Stimulated activated CD4-positive, alpha-beta T cell treated with anti-CD3 and anti-CD28 coated beads, Interleukin-1b, Interleukin-23, amount 100 ng/mL, for 4 hours (primary cell): ENCODE results near the gene TMTC3.
"Not testable (repeated sequence)": the region's sequence is repeated elsewhere in the genome, so short reads cannot be mapped to it uniquely, and the experiment has no call there.

Experiments
- DNase-seq, 2 donors: peaks; one replicate each; pipeline ENCODE4 v3.0.0-alpha.2; 2020; ENCODE audit warnings: low read depth in 2 of 2

Gene TMTC3

DNA sequence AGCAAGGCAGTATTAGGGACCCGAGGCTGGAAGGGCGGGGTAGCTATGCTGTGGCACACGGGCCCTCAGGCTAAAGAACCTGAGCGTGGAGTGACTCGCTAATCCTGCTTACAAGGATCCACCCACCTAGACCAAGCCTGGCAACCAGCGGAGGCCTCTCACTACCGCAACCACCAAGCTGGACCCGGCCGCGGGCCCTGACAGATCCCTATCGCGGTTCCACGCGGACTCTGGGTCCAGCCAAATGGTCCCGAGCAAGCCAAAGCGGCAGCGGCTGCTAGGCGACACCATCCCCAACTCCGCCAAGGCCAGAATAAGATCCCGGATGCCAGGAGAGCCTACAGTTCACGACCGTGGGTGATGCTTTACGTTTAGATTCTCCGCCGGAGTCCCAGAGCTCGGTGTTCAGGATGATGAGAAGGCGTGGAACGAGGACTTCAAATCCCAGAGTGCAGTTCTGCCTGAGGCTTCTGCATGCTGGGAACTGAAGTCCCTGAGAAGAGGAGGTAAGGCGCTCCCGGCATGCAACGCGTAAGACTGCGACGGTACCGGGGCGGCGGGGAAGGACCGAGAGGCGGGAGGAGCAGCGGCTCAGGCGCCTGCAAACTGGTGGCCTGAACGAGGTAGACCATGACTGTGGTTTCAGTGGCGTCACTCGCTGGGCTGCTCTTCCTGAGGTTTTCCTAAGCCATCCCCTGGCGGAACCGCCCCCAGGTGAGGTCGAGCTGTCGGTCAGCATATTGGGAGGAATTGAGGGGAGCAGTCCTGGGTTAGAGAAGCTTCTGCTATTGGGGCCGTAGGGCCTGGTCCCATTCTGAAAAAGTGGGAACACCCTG, at the start of gene TMTC3, which contains the start of gene CEP290:
Gene TMTC3 (plus strand): TSS at position 534 of the 836 bp plus-strand sequence. CDS start 6,009 bp downstream, outside the sequence.
Gene CEP290 (minus strand): TSS at position 315 of the 836 bp plus-strand sequence. CDS start 781 bp downstream, outside the sequence.
- DNase-seq, result peak; percentile 78 to 82

DNA sequence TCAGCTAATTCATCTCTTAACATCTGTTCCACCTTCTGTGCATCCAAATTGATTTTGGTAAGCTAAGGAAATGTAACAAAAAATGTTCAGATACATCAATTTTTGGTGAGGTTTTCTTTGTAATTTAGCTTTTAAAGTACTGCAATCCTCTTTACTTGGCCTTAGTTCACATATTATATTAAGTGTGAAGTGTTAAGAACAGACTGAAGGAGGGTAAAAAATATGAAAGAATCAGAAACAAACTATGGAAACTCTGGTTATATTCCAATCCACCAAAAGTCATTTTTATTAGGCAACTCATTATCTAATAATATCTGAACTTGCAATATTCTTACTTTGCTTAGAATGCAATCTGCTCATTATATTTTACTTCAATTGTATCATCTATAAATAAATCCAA, 49.3 kb upstream of the TMTC3 start:
- DNase-seq, result no peak

DNA sequence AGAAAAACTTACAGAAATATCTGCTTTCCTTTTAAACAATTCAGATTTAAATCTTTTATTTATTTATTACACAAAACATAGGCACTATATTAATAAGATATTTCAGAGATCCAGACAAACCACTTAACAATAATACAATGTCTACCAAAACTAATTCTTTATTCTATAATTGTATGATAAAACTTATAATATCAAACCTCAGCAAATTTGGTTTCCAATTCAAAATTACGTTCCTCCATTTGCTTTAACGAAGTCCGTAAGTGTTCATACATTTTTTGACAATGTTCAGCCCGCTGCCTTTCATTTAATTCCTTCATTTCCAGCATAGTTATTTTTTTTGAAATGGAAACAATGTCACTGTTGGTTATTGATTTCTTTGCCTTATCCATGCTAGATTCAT, 48.5 kb upstream of the TMTC3 start:
- no peak for DNase-seq

DNA sequence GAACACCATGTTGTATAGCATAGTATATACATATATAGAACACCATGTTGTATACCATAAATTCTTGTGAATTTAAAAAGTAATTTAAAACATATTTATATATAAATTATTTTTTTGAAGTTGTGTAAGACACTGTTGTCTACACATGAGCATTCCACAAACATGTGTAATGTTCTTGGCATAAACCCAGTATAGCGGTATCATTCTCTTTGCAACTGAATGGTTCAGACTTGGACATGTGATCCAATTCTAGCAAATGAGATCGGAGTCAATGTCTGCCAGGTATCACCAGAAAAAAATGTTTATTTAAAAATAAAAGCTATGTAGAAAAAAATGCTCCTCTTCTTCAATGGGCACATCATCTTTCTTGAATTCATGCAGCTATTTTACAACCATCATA, 34.1 kb upstream of the TMTC3 start:
- DNase-seq, result no peak

DNA sequence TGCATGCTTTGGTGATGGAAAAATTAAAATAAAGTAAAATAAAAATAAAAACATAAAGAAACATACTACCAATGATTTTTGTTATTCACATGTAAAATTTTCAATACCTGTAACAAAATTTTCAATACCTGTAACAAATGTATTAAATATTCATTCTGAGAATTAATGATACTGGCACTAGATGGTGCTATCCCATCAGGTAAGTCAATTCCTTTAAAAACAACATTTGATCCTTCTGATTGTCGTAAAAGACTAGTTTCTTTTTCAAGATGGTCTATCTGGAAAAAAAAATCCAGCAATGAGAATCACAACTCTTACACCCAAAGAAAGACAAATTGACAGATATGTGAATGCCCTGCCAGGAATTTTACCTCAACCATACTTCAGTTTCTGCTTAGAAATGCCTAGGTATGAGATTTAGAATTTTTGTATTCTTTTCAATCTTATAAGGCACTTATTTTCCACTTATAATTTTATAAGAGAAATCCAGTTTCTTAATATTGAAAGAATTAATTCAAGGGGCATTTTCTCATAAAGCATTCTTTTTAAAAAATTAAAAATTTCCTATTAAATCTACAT, 30.9 kb upstream of the TMTC3 start:
- no peak for DNase-seq

DNA sequence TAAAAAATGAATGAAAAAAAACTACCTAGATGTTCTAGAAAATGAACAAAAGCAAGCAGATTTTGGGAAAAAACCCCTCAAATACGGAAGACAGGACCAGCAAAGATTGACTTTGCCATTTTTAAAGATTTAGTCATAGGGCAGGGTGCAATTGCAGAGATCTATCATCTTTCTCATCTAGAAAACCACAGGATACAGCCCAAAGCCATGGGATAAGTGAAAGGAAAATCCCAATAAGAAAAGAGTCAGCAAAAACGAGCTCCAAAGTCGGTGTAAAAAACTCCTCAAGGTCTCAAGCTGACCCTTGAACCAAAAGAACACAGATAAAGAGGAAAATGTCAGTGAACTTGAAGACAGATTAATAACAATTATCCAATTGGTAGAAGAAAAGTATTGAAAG, 28.2 kb upstream of the TMTC3 start:
- no peak for DNase-seq

DNA sequence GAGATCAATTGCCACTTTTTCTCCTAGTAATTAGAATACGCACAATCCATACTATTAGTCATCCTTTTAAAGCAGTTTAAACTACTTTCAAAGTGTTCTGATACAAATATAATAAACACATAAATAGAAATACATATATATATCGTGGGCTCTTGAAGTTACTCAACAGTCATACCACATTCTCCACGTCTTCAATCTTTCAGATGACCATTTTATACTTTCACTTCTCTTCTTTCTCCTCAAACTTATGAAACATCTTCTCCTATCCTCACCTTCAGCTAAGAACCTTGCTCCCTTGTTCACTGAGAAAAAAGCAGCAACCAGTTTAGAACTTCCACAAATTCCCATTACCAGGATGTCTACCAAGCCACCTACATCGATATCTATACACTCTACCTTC, 19.4 kb upstream of the TMTC3 start:
- no peak for DNase-seq

GRCh38 chr12:88127099-88127498, 15.0 kb upstream of the TMTC3 start:
- DNase-seq, result no peak

GRCh38 chr12:88127855-88128254, 14.3 kb upstream of the TMTC3 start:
- DNase-seq, result no peak

GRCh38 chr12:88132392-88132791, 9.7 kb upstream of the TMTC3 start:
- no peak for DNase-seq

- not testable (repeated sequence) for DNase-seq
Observed at GRCh38 chr12:88133181-88133580, 8.9 kb upstream of the TMTC3 start.

GRCh38 chr12:88139711-88140110, 2.4 kb upstream of the TMTC3 start:
- DNase-seq, result not testable (repeated sequence)

DNA sequence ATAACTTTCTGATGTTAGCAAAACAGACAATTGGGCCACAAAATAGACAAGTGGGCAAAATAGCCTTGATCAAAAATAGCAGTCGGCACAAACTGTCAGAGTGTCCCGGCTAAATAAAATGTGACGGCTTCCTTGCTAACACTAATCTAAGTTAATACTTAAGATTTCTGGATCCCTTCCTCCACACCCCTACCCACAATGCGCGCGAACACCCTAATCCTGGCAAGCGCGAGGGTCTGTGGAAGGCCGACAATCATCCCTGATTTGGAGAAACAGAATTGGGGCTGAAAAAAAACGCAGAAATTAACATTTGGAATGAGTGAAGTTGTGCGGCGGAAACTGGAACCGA, 708 bp upstream of the TMTC3 start:
- no peak for DNase-seq

DNA sequence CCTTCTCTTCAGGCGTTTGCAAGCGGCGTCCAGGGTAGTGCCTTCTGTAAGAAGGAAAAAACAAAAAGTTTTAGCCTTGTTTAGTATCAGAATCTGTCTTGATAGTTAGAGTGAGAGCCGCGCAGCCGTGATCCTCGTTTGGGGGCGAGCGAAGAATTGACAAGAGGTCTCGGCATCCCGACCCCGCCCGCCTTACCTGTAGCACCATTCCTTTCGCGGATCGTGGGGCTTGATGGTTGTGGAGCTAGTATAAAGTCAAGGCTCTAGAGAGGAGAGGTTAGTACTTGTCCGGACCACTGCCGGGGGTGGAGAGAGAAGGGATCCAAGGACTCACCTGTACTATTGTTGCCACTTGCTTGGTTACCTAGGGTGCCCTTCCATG, 494 bp downstream of the TMTC3 start:
- peak in 1 of 2 donors; percentile 15 for DNase-seq

DNA sequence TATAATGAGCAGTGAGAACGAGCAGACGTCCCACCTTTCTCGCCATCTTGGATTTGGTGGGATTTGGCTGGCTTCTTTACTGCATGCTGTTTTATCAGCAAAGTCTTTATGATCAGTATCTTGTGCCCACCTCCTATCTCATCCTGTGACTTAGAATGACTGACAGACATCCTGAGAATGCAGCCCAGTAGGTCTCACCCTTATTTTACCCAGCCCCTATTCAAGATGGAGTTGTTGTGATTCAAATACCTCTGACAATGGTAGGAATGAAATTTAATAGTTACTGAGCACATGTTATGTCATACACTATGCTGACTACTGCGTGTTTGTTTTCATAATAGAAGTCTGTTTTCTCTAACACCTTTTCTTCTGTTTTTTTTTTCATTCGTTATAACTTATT, 1.9 kb downstream of the TMTC3 start:
- no peak for DNase-seq

DNA sequence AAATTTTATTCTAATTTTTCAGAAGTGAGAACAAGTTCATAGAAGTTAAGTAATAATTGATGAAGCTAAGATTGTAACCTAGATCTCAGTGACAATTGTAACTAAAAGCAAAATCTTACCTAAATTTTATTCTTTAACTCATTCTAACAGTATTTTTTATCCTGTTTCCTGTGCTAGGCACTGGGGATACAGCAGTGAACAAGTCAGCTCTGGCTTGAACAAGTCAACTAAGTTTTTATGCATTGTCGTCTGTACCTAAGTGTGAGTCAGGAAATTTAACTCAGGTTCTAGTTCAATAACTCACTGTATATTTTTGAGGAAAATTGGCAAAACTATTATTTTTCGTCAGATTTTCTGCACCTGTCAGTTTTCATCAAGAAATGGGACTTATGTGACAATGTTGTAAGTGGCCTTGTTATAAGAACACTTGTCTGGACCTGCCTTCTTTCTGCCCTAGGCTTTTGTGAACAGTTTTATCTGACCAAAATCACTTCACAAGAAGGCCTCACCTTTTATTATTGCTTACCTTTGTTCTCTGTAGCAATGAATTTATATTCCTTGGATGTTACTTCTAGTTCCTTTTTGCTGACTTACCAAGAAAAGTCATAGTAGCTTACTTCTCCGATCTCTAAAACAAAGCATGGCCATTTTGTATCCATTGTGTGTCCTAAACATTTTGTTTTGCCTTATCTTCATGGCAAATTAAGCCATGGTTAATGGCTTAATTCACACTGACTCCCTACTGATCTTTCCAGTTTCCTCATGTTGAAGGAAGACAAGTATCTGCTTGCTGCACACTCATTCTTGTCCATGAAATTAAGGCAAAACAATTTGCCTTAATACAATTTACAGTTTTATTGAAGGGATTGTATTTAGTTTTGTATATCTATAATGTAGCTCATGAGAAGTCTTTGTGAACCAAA, 2.7 kb downstream of the TMTC3 start:
- DNase-seq, result no peak

GRCh38 chr12:88145567-88146505, 3.7 kb downstream of the TMTC3 start:
- DNase-seq, result no peak

- DNase-seq, result no peak
Observed at GRCh38 chr12:88150063-88150462, 8.0 kb downstream of the TMTC3 start.

DNA sequence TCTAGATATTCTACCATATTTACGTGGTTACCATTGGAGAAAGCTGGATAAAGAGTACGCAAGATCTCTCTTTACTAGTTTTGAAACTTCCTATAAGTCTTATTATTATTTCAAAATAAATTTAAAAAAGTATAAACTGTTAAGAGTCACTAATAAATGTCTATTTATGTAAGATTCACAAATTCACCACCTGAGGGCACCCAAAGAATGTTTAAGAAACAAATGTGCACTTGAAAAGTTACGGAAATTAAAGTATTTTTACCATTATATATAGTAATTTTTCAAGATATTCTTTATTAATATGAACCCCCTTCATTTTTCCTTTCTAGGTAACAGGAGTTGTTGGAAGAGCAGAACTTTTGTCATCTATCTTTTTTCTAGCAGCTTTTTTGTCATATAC, 11.9 kb downstream of the TMTC3 start:
- no peak for DNase-seq

- no peak for DNase-seq
Observed at GRCh38 chr12:88156075-88156654, 14.1 kb downstream of the TMTC3 start.

DNA sequence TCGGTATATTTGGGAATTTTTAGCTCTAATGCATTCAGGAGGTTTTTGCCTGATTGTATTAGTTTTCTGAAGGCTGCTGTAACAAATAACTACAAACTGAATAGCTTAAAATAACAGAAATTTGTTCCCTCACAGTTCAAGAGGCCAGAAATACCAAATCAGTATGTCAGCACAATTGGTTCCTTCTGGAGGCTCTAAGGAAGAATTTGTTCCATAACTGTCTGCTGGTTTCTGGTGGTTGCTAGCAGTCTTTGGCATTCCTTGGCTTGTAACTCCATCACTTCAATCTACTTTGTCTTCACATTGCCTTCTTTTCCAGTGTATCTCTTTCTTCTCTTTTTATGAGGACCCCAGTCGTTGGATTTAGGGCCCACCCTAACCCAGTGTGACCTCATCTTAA, 21.3 kb downstream of the TMTC3 start:
- DNase-seq, result no peak
